EH (cell line): ENCODE measurements around the gene RFC5.
"Not testable (repeated sequence)": the region's sequence is repeated elsewhere in the genome, so short reads cannot be mapped to it uniquely, and the experiment has no call there.

Source experiments
- DNase-seq: peaks from one replicate; pipeline ENCODE4 v3.0.0-alpha.2; 2015; ENCODE audit warnings: low read depth

RFC5 gene

DNA sequence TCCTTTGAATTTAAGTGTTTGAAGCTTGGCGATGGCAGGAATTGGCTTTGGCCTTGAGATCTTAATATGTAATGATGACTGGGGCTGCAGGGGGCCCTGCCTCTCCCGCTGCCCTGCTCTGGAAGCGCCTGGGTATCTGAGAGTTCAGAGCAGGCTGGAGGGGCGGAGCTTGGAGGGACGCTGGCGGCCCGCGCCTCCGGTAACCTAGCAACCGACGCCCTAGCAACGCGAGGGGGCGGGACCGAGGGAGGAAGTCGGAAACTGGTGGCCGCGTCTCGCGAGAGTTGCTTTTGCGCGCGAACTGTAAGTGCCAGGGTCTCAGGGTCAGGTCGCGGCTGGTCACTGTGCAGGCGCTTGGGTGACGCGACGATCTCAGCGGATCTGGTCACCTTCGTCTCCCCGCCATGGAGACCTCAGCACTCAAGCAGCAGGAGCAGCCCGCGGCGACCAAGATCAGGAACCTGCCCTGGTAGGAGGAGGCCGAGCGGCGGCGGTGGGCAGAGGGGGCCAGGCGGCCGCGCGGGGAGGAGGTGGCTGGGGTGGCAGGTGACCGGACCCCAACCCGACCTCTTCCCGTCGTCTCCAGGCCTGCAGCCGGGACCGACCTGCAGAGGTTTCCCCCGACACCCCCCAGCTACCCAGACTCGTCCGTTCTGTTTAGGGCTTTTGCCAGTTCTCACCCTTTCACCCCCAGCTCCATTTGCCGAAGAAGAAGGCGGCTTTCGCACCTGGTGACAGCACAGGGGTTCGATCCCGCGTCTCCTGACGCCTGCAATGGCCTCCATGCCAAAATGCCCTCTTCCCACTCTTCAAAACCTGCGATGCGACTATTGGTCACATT lies at the start of gene RFC5:
Gene RFC5, plus strand, starts transcription at position 280 of the 841 bp plus-strand sequence. Its CDS starts 125 bp downstream, at position 405.
- DNase-seq: peak; percentile 97

GRCh38 chr12:117967043-117967442 lies 49.5 kb upstream of the RFC5 start:
- DNase-seq: no peak

DNA sequence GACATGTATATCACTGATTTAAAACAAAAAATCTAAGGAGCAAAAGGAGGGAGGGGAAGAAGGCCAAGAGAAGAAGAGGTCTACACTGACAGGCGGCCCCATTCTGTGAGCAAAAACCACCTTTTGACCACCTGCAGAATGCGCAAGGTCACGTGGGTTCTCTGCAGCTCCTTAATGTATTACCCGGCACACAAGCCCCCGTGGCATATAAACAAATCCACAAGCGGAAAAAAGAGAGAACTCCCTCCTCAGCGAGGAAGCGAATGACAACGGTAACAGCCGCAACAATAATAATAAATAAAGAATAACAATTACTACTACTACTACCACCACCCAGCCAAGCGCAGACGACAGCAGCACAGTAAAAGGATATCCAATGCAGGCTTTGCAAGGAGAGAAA lies 49.0 kb upstream of the RFC5 start:
- DNase-seq: no peak

DNA sequence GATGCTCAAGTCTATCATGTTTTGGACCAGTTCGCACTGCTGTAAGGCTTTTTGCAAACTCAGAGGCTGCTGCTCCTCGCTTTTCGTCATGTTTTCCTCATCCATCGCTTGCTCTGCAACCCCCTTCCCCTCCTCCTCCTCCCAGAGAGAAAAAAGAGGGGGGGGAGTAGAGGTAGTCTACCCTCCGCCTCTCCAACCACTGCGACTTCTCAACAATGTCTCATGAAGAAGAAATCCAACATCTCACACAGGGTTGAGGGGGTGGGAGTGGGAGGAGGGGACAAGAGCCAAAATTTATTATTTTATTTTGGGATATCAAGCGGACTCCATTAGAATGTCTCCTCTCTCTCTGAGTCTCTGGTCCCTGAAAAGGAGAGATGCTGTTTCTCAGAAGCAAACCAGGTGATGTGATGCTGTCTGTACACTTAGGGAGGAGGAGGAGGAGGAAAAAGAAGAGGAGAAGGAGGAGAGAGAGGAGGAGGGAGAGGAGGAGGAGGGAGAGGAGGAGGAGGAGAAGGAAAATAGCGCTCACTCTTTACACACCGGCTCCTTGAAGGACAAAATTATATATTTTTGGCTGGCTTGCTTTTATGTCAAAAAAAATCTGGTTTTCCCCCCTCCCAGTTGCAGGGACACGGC lies 48.2 kb upstream of the RFC5 start:
- DNase-seq: no peak

DNA sequence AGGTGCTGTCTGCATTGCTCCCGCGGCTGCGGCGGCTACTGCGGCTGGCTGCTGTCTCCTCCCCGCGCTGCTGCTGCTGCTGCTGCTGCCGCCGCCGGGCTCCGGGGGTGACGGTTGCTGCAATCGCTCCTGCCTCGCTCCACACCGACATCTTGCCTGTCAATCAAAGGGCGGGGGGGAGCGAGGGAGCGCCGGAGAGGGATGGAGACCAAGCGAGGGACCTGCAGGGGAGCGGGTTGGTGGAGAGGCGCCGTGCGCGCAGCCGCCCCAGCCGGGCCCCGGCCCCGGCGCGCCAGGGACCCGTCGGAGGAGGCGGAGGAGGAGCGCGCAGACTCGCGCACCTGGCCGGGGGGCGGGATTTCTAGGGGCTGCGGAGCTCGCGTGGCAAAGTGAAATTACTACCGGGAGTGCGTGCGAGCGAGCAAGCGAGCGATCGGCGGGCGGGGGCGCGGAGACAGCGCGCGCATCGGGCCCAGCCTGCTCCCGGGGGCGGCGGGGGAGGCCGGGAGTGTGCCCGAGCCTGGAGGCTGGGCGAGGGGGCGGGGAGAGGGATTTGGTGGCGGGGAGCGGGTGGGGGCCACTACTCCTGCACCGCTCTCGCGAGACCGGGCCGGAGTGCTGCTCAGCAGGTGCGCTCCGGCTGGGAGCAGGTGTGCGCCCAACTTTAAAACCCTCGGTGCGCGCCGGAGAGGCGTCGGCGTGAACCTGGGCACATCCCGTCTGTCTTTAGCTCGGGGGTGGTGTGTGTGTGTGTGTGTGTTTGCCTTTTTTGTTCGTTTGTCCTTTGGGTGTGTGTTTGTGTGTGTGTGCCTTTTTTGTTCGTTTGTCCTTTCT lies 47.5 kb upstream of the RFC5 start, which contains the start of gene KSR2:
Gene KSR2, minus strand, starts transcription at position 165 of the 834 bp plus-strand sequence. CDS start 735 bp downstream, outside the sequence.
- peak; percentile 16 for DNase-seq

- DNase-seq: no peak
Measured at GRCh38 chr12:117970334-117970733, 46.2 kb upstream of the RFC5 start.

- DNase-seq: no peak
Measured at GRCh38 chr12:117972301-117972700, 44.2 kb upstream of the RFC5 start.

- DNase-seq: no peak
Measured at GRCh38 chr12:117975006-117975405, 41.5 kb upstream of the RFC5 start.

DNA sequence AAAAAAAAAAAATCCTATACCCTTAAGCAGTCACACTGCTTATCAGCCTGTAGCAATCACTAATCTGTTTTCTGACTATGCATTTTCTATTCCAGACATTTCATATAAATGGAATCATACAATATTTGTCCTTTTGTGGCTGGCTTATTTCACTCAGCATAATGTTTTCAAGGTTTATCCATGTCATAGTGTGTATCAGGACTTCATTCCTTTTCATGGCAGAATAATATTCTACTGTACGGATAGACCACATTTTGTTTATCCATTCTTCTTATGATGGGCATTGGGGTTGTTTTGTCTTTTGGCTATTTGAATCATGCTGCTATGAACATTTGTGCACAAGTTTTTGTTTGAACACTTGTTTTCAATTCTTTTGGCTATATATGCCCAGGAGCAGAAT lies 39.1 kb upstream of the RFC5 start:
- DNase-seq: no peak

DNA sequence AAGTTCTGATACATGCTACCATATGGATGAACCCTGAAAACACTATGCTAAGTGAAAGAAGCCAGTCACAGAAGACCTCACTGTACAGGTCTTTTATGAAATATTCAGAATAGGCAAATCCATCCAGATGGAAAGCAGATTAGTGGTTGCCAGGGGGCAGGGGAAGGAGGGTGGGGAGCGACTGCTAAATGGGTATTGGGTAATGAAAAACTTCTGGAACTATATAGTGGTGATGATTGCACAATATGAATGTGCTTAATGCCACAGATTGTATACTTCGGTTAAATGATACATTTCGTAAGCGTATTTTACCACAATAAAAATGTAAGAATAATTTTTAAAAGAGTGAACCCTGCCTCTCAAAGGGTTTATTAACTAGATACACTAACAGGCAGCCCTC lies 35.9 kb upstream of the RFC5 start:
- DNase-seq: no peak

DNA sequence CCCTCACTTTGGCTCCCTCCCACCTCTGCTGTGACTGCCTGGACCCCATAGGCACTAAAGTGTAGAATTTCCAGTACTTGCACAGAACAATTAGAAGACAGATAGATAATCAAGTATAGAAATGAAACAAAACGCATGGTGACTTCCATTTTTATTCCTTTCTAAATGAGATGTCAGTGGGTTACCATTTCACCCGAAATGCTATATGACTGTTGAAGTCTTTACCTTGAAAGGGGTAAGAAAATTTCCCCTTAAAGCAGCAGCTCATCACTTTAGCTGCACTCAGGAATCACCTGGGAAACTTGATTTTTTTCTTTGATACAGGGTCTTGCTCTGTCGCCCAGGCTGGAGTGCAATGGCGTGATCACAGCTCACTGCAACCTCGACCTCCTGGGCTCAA lies 35.2 kb upstream of the RFC5 start:
- no peak for DNase-seq

- peak; percentile 10 for DNase-seq
Measured at GRCh38 chr12:117985182-117985581, 31.3 kb upstream of the RFC5 start.

GRCh38 chr12:117986705-117987469 lies 29.6 kb upstream of the RFC5 start:
- DNase-seq: peak; percentile 81

DNA sequence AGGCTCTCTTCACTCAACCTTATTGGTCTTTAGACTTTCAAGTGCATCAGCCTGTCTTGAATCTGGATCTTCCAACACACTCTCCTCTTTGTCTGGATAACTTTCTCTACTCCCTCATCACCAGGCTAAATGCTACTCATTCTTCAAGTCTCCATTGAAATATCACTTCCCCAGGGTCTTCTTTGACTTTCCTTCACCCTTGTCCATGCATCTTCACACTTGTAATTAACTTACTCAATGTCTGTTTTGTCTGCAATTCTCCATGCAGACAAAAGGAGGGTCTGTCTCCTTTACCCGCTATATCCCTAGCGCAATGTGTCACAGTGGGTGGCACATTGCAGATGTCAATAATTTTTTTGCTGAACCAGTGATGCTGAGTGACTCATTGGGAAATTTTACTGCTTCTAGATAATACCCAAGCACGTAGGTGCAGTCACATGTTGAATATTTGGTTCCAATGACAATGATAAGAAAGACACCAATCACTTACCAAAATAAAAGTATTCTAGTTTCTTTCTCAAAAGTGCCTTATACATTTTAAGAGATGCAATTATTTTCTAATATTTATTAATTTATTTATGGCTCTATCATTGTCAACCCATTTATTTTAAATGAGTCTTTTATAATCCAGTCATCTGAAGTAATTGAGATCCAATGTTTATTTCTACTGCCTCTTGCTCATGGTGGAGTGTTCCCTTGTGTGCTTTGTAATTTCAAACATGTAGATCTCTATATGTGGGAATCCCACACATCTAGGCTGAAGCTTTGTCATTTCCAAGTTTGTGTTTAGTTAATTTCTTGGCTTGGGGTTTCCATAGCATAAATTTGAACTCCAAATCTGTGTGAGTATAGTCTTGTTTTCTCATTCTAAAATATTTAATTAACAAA lies 21.7 kb upstream of the RFC5 start:
- no peak for DNase-seq

DNA sequence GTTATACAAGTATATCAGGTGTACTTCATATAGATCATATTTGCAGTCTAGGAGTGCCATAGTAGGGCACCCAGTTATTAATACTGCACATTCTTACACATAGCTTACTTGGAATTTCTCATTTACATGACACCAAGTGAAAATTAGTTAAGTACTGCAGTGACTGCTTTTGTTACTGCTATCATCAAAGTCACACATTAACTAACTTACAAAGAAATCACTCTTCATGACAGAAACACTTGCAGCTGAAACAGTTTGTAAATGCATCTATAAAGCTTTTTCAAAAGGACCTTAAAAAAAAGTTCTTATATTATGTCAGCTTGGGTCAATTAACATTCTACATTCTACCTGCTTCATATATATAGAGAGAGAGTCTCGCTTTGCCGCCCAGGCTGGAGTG lies 17.8 kb upstream of the RFC5 start:
- DNase-seq: no peak

DNA sequence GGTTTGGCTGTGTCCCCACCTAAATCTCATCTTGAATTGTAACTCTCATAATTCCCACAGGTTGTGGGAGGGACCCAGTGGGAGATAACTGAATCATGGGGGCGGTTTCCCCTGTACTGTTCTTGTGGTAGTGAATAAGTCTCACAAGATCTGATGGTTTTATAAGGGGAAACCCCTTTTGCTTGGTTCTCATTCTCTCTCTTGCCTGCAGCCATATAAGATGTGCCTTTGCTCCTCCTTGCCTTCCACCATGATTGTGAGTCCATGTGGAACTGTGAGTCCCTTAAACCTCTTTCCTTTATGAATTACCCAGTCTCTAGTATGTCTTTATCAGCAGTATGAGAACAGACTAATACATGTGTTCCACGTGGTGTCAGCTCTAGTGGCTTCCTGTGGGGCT lies 16.7 kb upstream of the RFC5 start:
- not testable (repeated sequence) for DNase-seq

DNA sequence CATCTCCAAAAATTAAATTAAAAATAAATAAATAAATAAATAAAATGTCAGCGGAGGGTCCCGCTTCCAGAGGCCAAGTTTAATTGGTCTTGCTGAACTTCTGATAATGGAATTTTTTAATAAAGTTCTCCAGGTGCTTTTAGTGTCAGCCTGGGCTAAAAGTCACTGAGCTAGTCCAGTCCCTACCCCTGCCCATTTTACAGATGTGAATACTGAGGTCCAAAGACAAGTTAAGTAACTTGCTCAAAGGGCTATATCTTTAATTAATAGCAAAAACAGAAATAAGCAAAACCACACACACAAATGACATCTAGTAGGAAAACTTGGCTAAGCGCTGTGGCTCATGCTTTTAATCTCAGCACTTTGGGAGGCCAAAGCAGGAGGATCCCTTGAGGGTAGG lies 5.6 kb upstream of the RFC5 start:
- no peak for DNase-seq

- DNase-seq: no peak
Measured at GRCh38 chr12:118011377-118011776, 5.1 kb upstream of the RFC5 start.

DNA sequence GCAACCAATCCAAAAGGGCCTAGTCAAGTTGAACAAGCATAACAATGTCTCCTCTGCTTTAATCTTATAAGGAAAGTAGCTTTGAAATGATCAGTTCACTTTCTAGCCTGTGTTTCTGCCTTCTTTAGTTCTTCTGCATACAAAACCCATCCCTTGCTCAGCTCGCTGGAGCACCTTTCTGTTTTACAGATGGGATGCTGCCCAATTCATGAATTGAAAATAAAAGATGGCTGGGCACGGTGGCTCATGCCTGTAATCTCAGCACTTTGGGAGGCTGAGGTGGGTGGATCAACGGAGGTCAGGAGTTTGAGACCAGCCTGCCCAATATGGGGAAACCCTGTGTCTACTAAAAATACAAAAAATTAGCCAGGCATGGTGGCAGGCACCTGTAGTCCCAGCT lies 4.5 kb upstream of the RFC5 start:
- no peak for DNase-seq

GRCh38 chr12:118013283-118013682 lies 3.2 kb upstream of the RFC5 start:
- no peak for DNase-seq

DNA sequence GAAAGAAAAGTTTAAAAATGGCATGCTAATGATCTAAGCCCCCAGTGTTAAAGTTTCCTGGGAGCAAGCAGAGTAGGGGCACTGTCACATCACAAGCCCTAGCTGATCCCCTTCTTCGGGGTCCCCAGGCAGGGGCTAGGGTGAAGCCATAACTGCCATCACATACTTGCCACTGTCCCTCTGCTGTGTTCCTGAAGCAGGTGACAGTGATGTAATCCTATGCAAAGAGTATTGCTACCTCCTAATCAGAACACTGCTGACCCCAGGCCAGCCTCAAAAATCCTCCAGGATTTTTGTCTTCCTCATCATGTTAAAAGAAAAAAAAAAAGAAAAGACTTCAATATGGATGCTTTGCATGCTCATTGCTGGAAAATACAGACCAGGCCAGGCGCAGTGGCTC lies 1.2 kb upstream of the RFC5 start:
- no peak for DNase-seq
